Measurements from ENCODE around the gene ITGBL1.

ITGBL1 gene

GRCh38 chr13:101556676-101557123 is 104.2 kb downstream of the ITGBL1 start:
- no peak for DNase-seq (ENCODE audit: low read depth, low spot score)
- H3K4me3 ChIP-seq (ENCODE audit: low read depth, low read length), result no peak overlapping the region
- no peak for TF ChIP-seq CTCF (IDR thresholded peaks at IDR 0.05; ENCODE audit: low read depth, low read length)
- in situ Hi-C loops (cut with HindIII; ENCODE audit: low sequenced_read_pairs), result no loop called here

GRCh38 chr13:101565317-101565716 is 112.8 kb downstream of the ITGBL1 start:
- no peak overlapping the region for H3K4me3 ChIP-seq (ENCODE audit: low read depth, low read length)
- no peak for DNase-seq (ENCODE audit: low read depth, low spot score)
- TF ChIP-seq CTCF (IDR thresholded peaks at IDR 0.05; ENCODE audit: low read depth, low read length), result no peak
- in situ Hi-C loops (cut with HindIII; ENCODE audit: low sequenced_read_pairs), result no loop called here

- in situ Hi-C loops (cut with HindIII; ENCODE audit: low sequenced_read_pairs), result no loop called here
- H3K4me3 ChIP-seq (ENCODE audit: low read depth, low read length), result no peak overlapping the region
- no peak for DNase-seq (ENCODE audit: low read depth, low spot score)
- no peak for TF ChIP-seq CTCF (IDR thresholded peaks at IDR 0.05; ENCODE audit: low read depth, low read length)
Observed at GRCh38 chr13:101567841-101568240, 115.4 kb downstream of the ITGBL1 start.

- no peak for TF ChIP-seq CTCF (IDR thresholded peaks at IDR 0.05; ENCODE audit: low read depth, low read length)
- no peak overlapping the region for H3K4me3 ChIP-seq (ENCODE audit: low read depth, low read length)
- in situ Hi-C loops (cut with HindIII; ENCODE audit: low sequenced_read_pairs), result no loop called here
- no peak for DNase-seq (ENCODE audit: low read depth, low spot score)
Observed at GRCh38 chr13:101569807-101570206, 117.3 kb downstream of the ITGBL1 start.

- DNase-seq (ENCODE audit: low read depth, low spot score), result no peak
- no peak overlapping the region for H3K4me3 ChIP-seq (ENCODE audit: low read depth, low read length)
- in situ Hi-C loops (cut with HindIII; ENCODE audit: low sequenced_read_pairs), result no loop called here
- TF ChIP-seq CTCF (IDR thresholded peaks at IDR 0.05; ENCODE audit: low read depth, low read length), result no peak
Observed at GRCh38 chr13:101570410-101570809, 117.9 kb downstream of the ITGBL1 start.

- TF ChIP-seq CTCF (IDR thresholded peaks at IDR 0.05; ENCODE audit: low read depth, low read length), result no peak
- no peak for DNase-seq (ENCODE audit: low read depth, low spot score)
- in situ Hi-C loops (cut with HindIII; ENCODE audit: low sequenced_read_pairs), result no loop called here
- H3K4me3 ChIP-seq (ENCODE audit: low read depth, low read length), result no peak overlapping the region
Observed at GRCh38 chr13:101572456-101572855, 120.0 kb downstream of the ITGBL1 start.

GRCh38 chr13:101575581-101575980 is 123.1 kb downstream of the ITGBL1 start:
- TF ChIP-seq CTCF (IDR thresholded peaks at IDR 0.05; ENCODE audit: low read depth, low read length), result no peak
- no peak overlapping the region for H3K4me3 ChIP-seq (ENCODE audit: low read depth, low read length)
- in situ Hi-C loops (cut with HindIII; ENCODE audit: low sequenced_read_pairs), result no loop called here
- no peak for DNase-seq (ENCODE audit: low read depth, low spot score)

All from astrocyte of the spinal cord (primary cell).